H1 (cell line): ENCODE results near the gene TMIGD2. TPM values are rescaled to one million over a fixed set of nuclear protein-coding genes. Genes with fewer than 3 reads are reported as not detected.

Source experiments
- CTCF ChIA-PET: fragments of 300-600 bp; sonication (Branson Sonifier 250); formaldehyde crosslinking; loops from one replicate; lab custom pipeline; 2021; ENCODE audit not compliant: partially characterized antibody; lab: Charles Lee
- POLR2A ChIA-PET: fragments of 300-600 bp; sonication (Branson Sonifier 250); formaldehyde crosslinking; loops from one replicate; lab custom pipeline; 2021; ENCODE audit warnings: inconsistent platforms; ENCODE audit not compliant: partially characterized antibody; lab: Charles Lee
- DNase-seq, 2 experiments: peaks; one replicate each; pipeline versions ENCODE4 v3.0.0 to v3.0.0-alpha.2; 2010 to 2022; ENCODE audit warnings: low spot score in 2 of 2, low read depth in 1 of 2, mixed read lengths in 1 of 2
- FAIRE-seq: peaks from 2 replicates; lab custom pipeline; 2011; peaks lifted over from hg19 to GRCh38; lab: Jason Lieb, UNC
- H2AFZ ChIP-seq: 2 replicates; pipeline ENCODE4 v1.8.1; 2012; ENCODE audit warnings: low read length, inconsistent platforms
- H2AK5ac ChIP-seq: 2 replicates; pipeline ENCODE4 v1.6.1; 2013; ENCODE audit warnings: low read depth, low read length
- H2BK120ac ChIP-seq: replicated peaks from 2 replicates; pipeline ENCODE3; 2013; ENCODE audit warnings: low read depth, low read length, inconsistent platforms
- H2BK12ac ChIP-seq: 2 replicates; pipeline ENCODE4 v1.6.1; 2013; ENCODE audit warnings: low read depth, low read length
- H2BK15ac ChIP-seq: 2 replicates; pipeline ENCODE4 v1.6.1; 2013; ENCODE audit warnings: low read length
- H2BK20ac ChIP-seq: 2 replicates; pipeline ENCODE4 v1.6.1; 2013; ENCODE audit warnings: low read length
- H2BK5ac ChIP-seq: 2 replicates; pipeline ENCODE4 v1.6.1; 2013; ENCODE audit warnings: low read depth, low read length
- H3K14ac ChIP-seq: 2 replicates; pipeline ENCODE4 v1.6.1; 2013; ENCODE audit warnings: inconsistent platforms; ENCODE audit not compliant: insufficient read length
- H3K18ac ChIP-seq: 2 replicates; pipeline ENCODE4 v1.6.1; 2013; ENCODE audit warnings: low read length; ENCODE audit errors: extremely low read depth
- H3K23ac ChIP-seq: 2 replicates; pipeline ENCODE4 v1.6.1; 2013; ENCODE audit warnings: inconsistent platforms; ENCODE audit not compliant: insufficient read length
- H3K23me2 ChIP-seq: 2 replicates; pipeline ENCODE4 v1.6.1; 2013; ENCODE audit warnings: low read depth, low read length
- H3K27ac ChIP-seq: 2 replicates; pipeline ENCODE4 v1.6.1; 2011; ENCODE audit warnings: low read depth, low read length, inconsistent platforms
- H3K27me3 ChIP-seq, 4 experiments: replicated peaks in 1 of 4; 1 replicate in 1 of 4; 2 replicates in 3 of 4; pipeline versions ENCODE4 v1.6.1 to v1.8.1; 2011 to 2013; ENCODE audit warnings: low read length in 3 of 4, mild to moderate bottlenecking in 3 of 4, inconsistent platforms in 2 of 4, mixed read lengths in 2 of 4, moderate library complexity in 1 of 4; ENCODE audit not compliant: control insufficient read depth in 3 of 4, insufficient read depth in 3 of 4; ENCODE audit errors: extremely low read depth in 1 of 4
- H3K36me3 ChIP-seq, 4 experiments: 2 replicates each; pipeline versions ENCODE4 v1.6.1 to v1.8.1; 2011 to 2013; ENCODE audit warnings: mild to moderate bottlenecking in 4 of 4, low read length in 3 of 4, moderate library complexity in 2 of 4, control low read depth in 1 of 4, inconsistent platforms in 1 of 4; ENCODE audit not compliant: insufficient read depth in 4 of 4, control insufficient read depth in 2 of 4
- H3K4ac ChIP-seq: replicated peaks from 2 replicates; pipeline ENCODE3; 2013; ENCODE audit warnings: low read length, low read depth, mixed read lengths, inconsistent platforms; ENCODE audit not compliant: insufficient read length
- H3K4me1 ChIP-seq, 4 experiments: replicated peaks in 1 of 4; 1 replicate in 1 of 4; 2 replicates in 3 of 4; pipeline versions ENCODE4 v1.6.1 to v1.8.1; 2011 to 2013; ENCODE audit warnings: low read length in 3 of 4, inconsistent platforms in 2 of 4, mixed read lengths in 1 of 4; ENCODE audit not compliant: insufficient read depth in 4 of 4, control insufficient read depth in 3 of 4
- H3K4me2 ChIP-seq, 2 experiments: 2 replicates each; pipeline versions ENCODE4 v1.6.1 to v1.8.1; 2011 to 2013; ENCODE audit warnings: low read depth in 2 of 2, low read length in 2 of 2, control low read depth in 1 of 2, inconsistent platforms in 1 of 2, mild to moderate bottlenecking in 1 of 2; ENCODE audit not compliant: insufficient read depth in 1 of 2
- H3K4me3 ChIP-seq, 4 experiments: fragments of 200-600, 300-600 bp in 1 of 4; sonication (generic), shearing (Covaris generic), sonication (Bioruptor Twin) in 1 of 4; 2 replicates each; pipeline versions ENCODE4 v1.5.1 to v1.8.1; 2011 to 2016; ENCODE audit warnings: low read length in 4 of 4, low read depth in 3 of 4, control low read depth in 2 of 4, inconsistent platforms in 2 of 4, mild to moderate bottlenecking in 2 of 4, mixed read lengths in 1 of 4, moderate library complexity in 1 of 4; ENCODE audit not compliant: insufficient read depth in 2 of 4; ENCODE audit errors: extremely low read depth in 1 of 4
- H3K56ac ChIP-seq: replicated peaks from 2 replicates; pipeline ENCODE3; 2013; ENCODE audit warnings: low read depth, mild to moderate bottlenecking, mixed read lengths, low read length, inconsistent platforms; ENCODE audit not compliant: insufficient read length
- H3K79me1 ChIP-seq: 2 replicates; pipeline ENCODE4 v1.6.1; 2013; ENCODE audit warnings: low read depth, low read length, control low read depth
- H3K79me2 ChIP-seq, 2 experiments: 2 replicates each; pipeline versions ENCODE4 v1.6.1 to v1.8.1; 2012 to 2013; ENCODE audit warnings: low read length in 2 of 2, mild to moderate bottlenecking in 2 of 2, inconsistent platforms in 1 of 2; ENCODE audit not compliant: insufficient read depth in 2 of 2, control insufficient read depth in 1 of 2
- H3K9ac ChIP-seq, 4 experiments: replicated peaks in 1 of 4; 1 replicate in 1 of 4; 2 replicates in 3 of 4; pipeline versions ENCODE4 v1.6.1 to v1.8.1; 2011 to 2013; ENCODE audit warnings: low read depth in 3 of 4, low read length in 3 of 4, control low read depth in 2 of 4, mild to moderate bottlenecking in 2 of 4, moderate library complexity in 2 of 4, inconsistent platforms in 1 of 4; ENCODE audit errors: extremely low read depth in 1 of 4
- H3K9me3 ChIP-seq, 2 experiments: 2 replicates each; pipeline versions ENCODE4 v1.6.1 to v1.8.1; 2012 to 2013; ENCODE audit warnings: mild to moderate bottlenecking in 2 of 2, moderate library complexity in 2 of 2, control low read depth in 1 of 2, inconsistent platforms in 1 of 2, low read depth in 1 of 2, low read length in 1 of 2, mixed read lengths in 1 of 2; ENCODE audit not compliant: insufficient read depth in 2 of 2
- H4K20me1 ChIP-seq, 2 experiments: replicated peaks in 1 of 2; 2 replicates each; pipeline versions ENCODE3 to v1.8.1; 2011 to 2013; ENCODE audit warnings: inconsistent platforms in 2 of 2, low read length in 2 of 2, mild to moderate bottlenecking in 1 of 2; ENCODE audit not compliant: insufficient read depth in 2 of 2, control insufficient read depth in 1 of 2
- H4K5ac ChIP-seq: 2 replicates; pipeline ENCODE4 v1.6.1; 2013; ENCODE audit warnings: low read length, low read depth, mixed read lengths, inconsistent platforms; ENCODE audit not compliant: insufficient read length
- H4K8ac ChIP-seq: 2 replicates; pipeline ENCODE4 v1.8.0; 2013; ENCODE audit warnings: mild to moderate bottlenecking, moderate library complexity, low read length, inconsistent platforms; ENCODE audit not compliant: insufficient read depth; ENCODE audit errors: extremely low read depth
- H4K91ac ChIP-seq: replicated peaks from 2 replicates; pipeline ENCODE3; 2013; ENCODE audit warnings: low read length, mixed read lengths, inconsistent platforms; ENCODE audit not compliant: insufficient read length
- BCL11A ChIP-seq, 2 experiments: IDR thresholded peaks; one replicate each; pipeline ENCODE4 v1.6.1; 2011; ENCODE audit warnings: low read depth in 2 of 2, low read length in 2 of 2, mild to moderate bottlenecking in 2 of 2
- BRCA1 ChIP-seq: IDR thresholded peaks from 2 replicates; pipeline ENCODE4 v1.6.1; 2012; ENCODE audit warnings: low read depth, low read length, improper control_type of control experiment
- EGR1 ChIP-seq: IDR thresholded peaks from 2 replicates; pipeline ENCODE4 v1.6.1; 2011; ENCODE audit warnings: low read depth, low read length, borderline replicate concordance
- KDM1A ChIP-seq: fragments of 200-600, 300-600 bp; sonication (generic); IDR thresholded peaks from 2 replicates; pipeline ENCODE4 v1.7.1; 2016; ENCODE audit warnings: mild to moderate bottlenecking, low read length, borderline replicate concordance
- KDM4A ChIP-seq: IDR thresholded peaks from one replicate; pipeline ENCODE4 v1.7.1; 2012; ENCODE audit warnings: low read depth, mild to moderate bottlenecking, moderate library complexity, low read length, inconsistent platforms; ENCODE audit not compliant: severe bottlenecking
- SRF ChIP-seq: IDR thresholded peaks from 2 replicates; pipeline ENCODE4 v1.6.1; 2011; ENCODE audit warnings: mild to moderate bottlenecking, low read depth, low read length, moderate library complexity
- WGBS, 2 experiments: shearing (Covaris generic) in 1 of 2; methylation state at CpG; one replicate each; pipeline versions ENCODE4 v1.1.6 to v1.1.7; 2013 to 2015; ENCODE audit warnings: low lambda C conversion rate in 2 of 2, mixed read lengths in 2 of 2, inconsistent platforms in 1 of 2, low coverage in 1 of 2, missing lambda C conversion rate in 1 of 2; ENCODE audit not compliant: insufficient replicate concordance in 2 of 2, insufficient coverage in 1 of 2, insufficient read length in 1 of 2; ENCODE audit errors: extremely low coverage in 1 of 2, missing lambda C conversion rate in 1 of 2; 5-methylcytosine and 5-hydroxymethylcytosine counted together
- polyA plus RNA-seq, 7 experiments: library from polyadenylated mRNA; depleted of rRNA in 3 of 7; stranded (reverse) in 5 of 7; unstranded in 2 of 7; fragments of >200 nt in 5 of 7; fragments of 200-250 nt in 2 of 7; gene quantifications; 1 replicate in 5 of 7; 2 replicates in 1 of 7; 4 replicates in 1 of 7; pipeline versions ENCODE4 v1.2.1 to v1.2.3, GENCODE V29; 2011 to 2013; ENCODE audit warnings: missing spikeins in 2 of 7, mixed read lengths in 2 of 7
- total RNA-seq: library from RNA; stranded (reverse); fragmentation: NEBNext Ultra II Directional; extraction: Animal tissue kit (Norgen Biotek cat#: 25700); gene quantifications from 2 replicates; pipeline ENCODE4 v1.2.1, GENCODE V29; 2021
- TF ChIP-seq, protein P1 (sequence below), 3 experiments: IDR thresholded peaks; 1 replicate in 2 of 3; 2 replicates in 1 of 3; pipeline versions ENCODE4 v1.5.1 to v1.6.1; 2011; ENCODE audit warnings: low read length in 3 of 3, mild to moderate bottlenecking in 3 of 3, inconsistent platforms in 2 of 3, low read depth in 1 of 3, moderate library complexity in 1 of 3; ENCODE audit not compliant: insufficient read depth in 1 of 3; ENCODE audit errors: control extremely low read depth in 1 of 3
- TF ChIP-seq, protein P2 (sequence below): IDR thresholded peaks from 2 replicates; pipeline ENCODE4 v1.6.1; 2011; ENCODE audit warnings: low read depth, mild to moderate bottlenecking, low read length; ENCODE audit not compliant: insufficient read depth

TMIGD2 gene
- total and polyA plus RNA-seq, 2 of the 8 experiments (the other 6 are each of a cell fraction or from before 2014, with no cell fraction given) = 0.39 to 0.41 TPM

DNA sequence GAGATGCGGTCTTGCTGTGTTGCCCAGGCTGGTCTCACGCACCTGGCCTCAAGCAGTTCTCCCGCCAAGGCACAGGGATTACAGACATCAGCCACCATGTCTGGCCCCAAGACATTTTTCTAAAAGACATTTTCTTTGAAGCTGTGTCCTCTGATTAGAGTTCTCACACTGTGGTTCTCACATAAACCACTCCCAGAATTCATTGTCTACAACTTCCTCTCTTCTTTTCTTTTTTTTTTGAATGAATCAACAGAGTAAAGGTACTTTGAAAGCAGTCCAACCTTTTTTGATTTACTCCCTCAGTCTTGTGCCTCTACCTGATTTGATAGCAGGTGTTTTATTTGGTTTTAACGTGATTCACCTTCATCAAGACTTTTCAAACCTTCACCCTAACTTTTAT, 37.4 kb downstream of the TMIGD2 start:
- H3K4me3 ChIP-seq = no peak overlapping the region
- no peak overlapping the region for H2BK20ac ChIP-seq
- ChIA-PET CTCF (interaction anchor here (1.1 to 14.6 kb wide), 4 partner anchors 33 to 258 kb away, joined by 3 to 311 read pairs (median 59); partner anchors contain the start of genes MPND and STAP2), POLR2A (interaction anchor here (0.6 kb wide), 1 partner anchor 10 kb away, joined by 3 read pairs; no protein-coding TSS in a partner anchor)
- H2BK12ac ChIP-seq = no peak overlapping the region
- H2BK15ac ChIP-seq = no peak overlapping the region
- H3K18ac ChIP-seq = no peak overlapping the region
- H3K36me3 ChIP-seq = peaks cover 2 to 8% (median 5%) of the 10 kb centered on the region in 4 experiments; a peak in 5 of 8 replicates
- H2BK120ac ChIP-seq = no peak overlapping the region
- no peak overlapping the region for H3K23ac ChIP-seq
- no peaks in the 10 kb centered on the region; a peak in 1 of 7 replicates for H3K4me1 ChIP-seq
- no peaks in the 10 kb centered on the region for H3K79me2 ChIP-seq
- H3K14ac ChIP-seq = no peak overlapping the region
- no peak overlapping the region for H2AK5ac ChIP-seq
- H3K9me3 ChIP-seq = no peaks in the 10 kb centered on the region
- no peak overlapping the region for H4K5ac ChIP-seq
- no peaks in the 10 kb centered on the region for H3K79me1 ChIP-seq
- H2AFZ ChIP-seq = no peak overlapping the region
- no peak overlapping the region for H4K91ac ChIP-seq
- no peak overlapping the region for H2BK5ac ChIP-seq
- no peak overlapping the region for H3K27ac ChIP-seq
- no peaks in the 10 kb centered on the region for H3K27me3 ChIP-seq
- H3K9ac ChIP-seq = no peak overlapping the region
- peaks cover 1 to 2% of the 10 kb centered on the region in 2 experiments for H4K20me1 ChIP-seq
- H3K4ac ChIP-seq = no peak overlapping the region
- H4K8ac ChIP-seq = no peak overlapping the region
- DNase-seq (no peak), FAIRE-seq (no peak)
- WGBS, 2 experiments = 97% methylated on average over 4 of the region's 4 CpGs; no CpG with 5 or more reads in 1 of the 2 experiments
- TF ChIP-seq, protein P1, sequence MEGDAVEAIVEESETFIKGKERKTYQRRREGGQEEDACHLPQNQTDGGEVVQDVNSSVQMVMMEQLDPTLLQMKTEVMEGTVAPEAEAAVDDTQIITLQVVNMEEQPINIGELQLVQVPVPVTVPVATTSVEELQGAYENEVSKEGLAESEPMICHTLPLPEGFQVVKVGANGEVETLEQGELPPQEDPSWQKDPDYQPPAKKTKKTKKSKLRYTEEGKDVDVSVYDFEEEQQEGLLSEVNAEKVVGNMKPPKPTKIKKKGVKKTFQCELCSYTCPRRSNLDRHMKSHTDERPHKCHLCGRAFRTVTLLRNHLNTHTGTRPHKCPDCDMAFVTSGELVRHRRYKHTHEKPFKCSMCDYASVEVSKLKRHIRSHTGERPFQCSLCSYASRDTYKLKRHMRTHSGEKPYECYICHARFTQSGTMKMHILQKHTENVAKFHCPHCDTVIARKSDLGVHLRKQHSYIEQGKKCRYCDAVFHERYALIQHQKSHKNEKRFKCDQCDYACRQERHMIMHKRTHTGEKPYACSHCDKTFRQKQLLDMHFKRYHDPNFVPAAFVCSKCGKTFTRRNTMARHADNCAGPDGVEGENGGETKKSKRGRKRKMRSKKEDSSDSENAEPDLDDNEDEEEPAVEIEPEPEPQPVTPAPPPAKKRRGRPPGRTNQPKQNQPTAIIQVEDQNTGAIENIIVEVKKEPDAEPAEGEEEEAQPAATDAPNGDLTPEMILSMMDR (IDR thresholded peaks at IDR 0.05; ENCODE audit: control extremely low read depth in 1 of 3, insufficient read depth in 1 of 3, low read depth in 1 of 3, low read length in 3 of 3) = no peak
- TF ChIP-seq, protein P2, sequence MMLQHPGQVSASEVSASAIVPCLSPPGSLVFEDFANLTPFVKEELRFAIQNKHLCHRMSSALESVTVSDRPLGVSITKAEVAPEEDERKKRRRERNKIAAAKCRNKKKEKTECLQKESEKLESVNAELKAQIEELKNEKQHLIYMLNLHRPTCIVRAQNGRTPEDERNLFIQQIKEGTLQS = no peak
- TF ChIP-seq SRF (no peak), BCL11A (IDR thresholded peaks at IDR 0.05; ENCODE audit: low read depth in 2 of 2, low read length in 2 of 2) (no peak), BRCA1 (no peak), KDM4A (no peak), KDM1A (no peak), EGR1 (no peak)
- no peaks in the 10 kb centered on the region for H3K23me2 ChIP-seq
- H3K56ac ChIP-seq = no peak overlapping the region
- no peak overlapping the region for H3K4me2 ChIP-seq
